DOHH2 (cell line): ENCODE measurements around the gene INTS3.

Experiments
- CTCF ChIP-seq: fragments of 200-600 bp; sonication (generic); IDR thresholded peaks from one replicate; pipeline ENCODE4 v1.5.1; 2014; ENCODE audit warnings: antibody characterized with exemption, mild to moderate bottlenecking, low read depth, low read length; ENCODE audit not compliant: poor library complexity, severe bottlenecking
- EZH2phosphoT487 ChIP-seq: fragments of 200-600 bp; sonication (generic); IDR thresholded peaks from 2 replicates; pipeline ENCODE4 v1.6.1; 2017; ENCODE audit warnings: borderline replicate concordance, mild to moderate bottlenecking, antibody characterized with exemption, low read length, moderate library complexity, mixed read lengths

- TF ChIP-seq CTCF (no peak), EZH2phosphoT487 (no peak)
Observed at GRCh38 chr1:153790313-153790965, 62.6 kb downstream of the INTS3 start.
